GM19467 (cell line): ENCODE data around the gene SRGAP1.
A peak's percentile ranks its signal among the peaks of the same experiment; 100 is the strongest.

Experiments
- ATAC-seq: cut with Tn5 transposase; IDR thresholded peaks from one replicate; pipeline ENCODE4 v1.9.1; 2021; ENCODE audit warnings: mild to moderate bottlenecking, moderate library complexity; ENCODE audit not compliant: unreplicated experiment

The SRGAP1 gene

DNA sequence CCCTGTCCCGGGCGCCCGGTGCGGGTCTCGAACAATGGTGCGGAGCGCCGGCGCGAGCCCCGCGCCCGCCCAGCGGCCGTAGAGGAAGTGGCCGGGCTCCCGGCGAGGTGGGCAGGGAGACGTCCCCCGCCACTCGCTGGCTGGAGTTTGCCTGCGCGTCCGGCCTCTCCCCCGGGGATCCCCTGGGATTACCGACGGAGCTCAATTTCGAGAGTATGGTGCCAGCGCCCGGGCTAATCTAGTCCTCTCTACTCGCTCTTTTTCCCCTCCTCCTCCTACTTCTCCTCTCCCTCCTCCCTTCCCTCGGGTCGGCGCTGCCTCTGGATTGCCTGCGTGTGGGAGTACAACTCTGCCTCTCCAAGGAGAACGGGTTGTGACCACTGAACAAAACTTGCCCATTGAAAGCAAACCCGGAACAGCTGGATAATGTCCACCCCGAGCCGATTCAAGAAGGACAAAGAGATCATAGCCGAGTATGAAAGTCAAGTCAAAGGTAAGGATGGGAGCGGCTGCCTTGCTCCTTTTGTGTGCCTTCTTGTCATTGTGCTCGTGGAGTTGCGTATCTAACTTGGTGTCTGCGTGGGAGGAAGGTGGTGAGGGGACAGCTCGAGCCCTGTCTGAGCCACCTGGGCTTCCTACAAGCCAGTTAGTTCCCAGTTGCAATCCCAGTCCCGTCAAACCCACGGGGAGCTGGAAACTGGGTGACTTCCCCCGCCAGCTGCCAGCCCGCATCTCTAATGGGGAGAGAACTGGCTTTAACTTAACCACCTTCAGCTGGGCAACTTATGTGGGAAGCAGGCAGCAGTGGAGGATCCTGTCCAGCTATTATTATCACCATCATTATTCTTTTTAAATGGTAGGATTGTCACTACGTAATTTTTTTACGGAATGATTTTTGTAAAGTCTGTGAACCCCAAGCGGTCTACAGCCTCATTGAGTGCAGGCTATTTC lies at the start of gene SRGAP1:
TSS of gene SRGAP1 (plus strand) at position 310 of the 951 bp plus-strand sequence. CDS start at position 427, 117 bp downstream.
- no peak for ATAC-seq

- no peak for ATAC-seq
Measured at GRCh38 chr12:63795032-63795687, 49.3 kb upstream of the SRGAP1 start.

GRCh38 chr12:63795944-63796343 lies 48.6 kb upstream of the SRGAP1 start:
- ATAC-seq = no peak

GRCh38 chr12:63802012-63802608 lies 42.4 kb upstream of the SRGAP1 start:
- no peak for ATAC-seq

DNA sequence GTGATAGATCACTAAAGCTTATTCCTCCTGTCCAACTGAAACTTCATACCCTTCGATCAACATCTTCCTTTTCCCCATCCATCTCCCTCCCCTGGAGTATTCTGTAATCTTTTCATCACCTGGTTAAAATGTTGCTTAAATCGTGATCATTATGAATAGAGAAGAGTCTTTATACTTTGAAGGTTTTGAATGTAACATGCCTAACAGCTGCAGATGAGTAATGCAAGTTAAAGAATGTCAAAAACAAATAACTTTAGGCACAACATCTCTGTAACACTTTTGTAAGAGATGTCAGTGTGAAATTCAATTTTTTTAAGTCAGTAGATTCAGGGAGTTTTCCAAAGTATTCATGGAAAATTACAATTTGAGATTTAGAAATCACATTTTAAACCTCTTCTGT lies 39.8 kb upstream of the SRGAP1 start:
- ATAC-seq = no peak

DNA sequence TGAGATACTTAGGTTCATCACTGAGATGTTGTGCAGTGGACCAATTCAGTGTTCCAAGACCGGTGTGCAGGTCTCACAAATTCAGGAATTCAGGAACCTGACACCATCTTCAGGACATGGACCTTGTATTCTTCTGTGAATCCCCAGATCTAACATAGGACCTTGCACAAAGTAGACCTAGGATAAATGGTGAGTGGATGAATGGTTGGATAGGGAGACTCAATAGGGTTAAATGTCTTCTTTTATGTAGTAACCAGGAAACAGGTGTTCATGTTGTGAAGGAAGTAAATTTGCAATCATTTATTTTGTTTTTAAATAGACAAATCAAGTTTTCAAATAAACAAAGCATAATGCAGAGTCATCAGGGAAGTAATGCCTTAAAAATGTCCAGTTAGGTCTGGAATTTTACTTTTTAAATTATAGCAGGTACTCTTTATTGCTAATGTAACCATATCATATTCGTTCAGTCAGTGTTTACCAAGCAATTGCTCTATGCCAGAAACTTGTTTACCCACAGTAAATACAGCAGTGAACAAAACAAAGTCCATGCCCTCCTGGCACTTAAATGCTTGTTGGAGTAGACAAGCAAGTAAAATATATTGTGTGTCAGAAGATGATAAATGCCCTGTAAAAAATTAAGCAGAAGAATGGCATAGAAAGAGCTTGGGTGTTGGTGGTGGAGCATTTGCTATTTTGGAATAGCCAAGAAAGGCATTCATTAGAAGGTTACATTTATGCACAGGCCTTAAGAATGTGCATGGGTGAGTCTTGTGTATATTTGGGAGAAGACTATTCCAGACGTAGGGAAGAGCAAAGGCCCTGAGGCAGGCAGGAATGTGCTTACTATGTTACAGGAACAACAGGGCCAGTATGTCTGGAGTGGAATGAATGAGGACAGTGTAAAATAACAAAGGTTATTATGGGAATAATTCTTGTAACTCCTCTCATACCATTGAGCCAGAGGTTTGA lies 38.5 kb upstream of the SRGAP1 start:
- no peak for ATAC-seq

DNA sequence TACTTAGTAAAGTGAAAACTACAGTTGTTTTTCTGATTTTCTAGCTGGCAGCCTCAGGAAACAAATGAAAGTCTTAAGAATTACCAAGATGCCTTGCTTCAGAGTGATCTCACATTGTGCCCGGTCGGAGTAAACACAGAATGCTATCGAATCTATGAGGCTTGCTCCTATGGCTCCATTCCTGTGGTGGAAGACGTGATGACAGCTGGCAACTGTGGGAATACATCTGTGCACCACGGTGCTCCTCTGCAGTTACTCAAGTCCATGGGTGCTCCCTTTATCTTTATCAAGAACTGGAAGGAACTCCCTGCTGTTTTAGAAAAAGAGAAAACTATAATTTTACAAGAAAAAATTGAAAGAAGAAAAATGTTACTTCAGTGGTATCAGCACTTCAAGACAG lies 35.9 kb upstream of the SRGAP1 start:
- ATAC-seq = no peak

DNA sequence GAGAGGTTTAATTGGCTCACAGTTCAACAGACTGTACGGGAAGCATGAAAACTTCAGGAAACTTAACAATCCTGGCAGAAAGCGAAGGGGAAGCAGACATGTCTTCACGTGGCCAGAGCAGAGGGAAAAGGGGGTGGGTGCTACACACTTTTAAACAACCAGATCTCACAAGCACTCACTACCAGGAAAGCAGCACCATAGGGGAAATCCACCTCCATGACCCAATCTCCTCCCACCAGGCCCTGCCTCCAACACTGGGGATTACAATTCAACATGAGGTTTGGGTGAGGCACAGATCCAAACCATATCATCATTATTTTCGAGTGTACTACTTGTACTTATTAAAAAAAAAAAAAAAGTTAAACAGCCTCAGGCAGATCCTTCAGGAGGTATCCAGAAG lies 34.9 kb upstream of the SRGAP1 start:
- ATAC-seq = no peak

- ATAC-seq = no peak
Measured at GRCh38 chr12:63811334-63811733, 33.2 kb upstream of the SRGAP1 start.

- ATAC-seq = no peak
Measured at GRCh38 chr12:63811755-63812154, 32.7 kb upstream of the SRGAP1 start.

GRCh38 chr12:63814146-63814772 lies 30.2 kb upstream of the SRGAP1 start:
- peak; percentile 49 for ATAC-seq

- ATAC-seq = no peak
Measured at GRCh38 chr12:63815482-63815852, 29.0 kb upstream of the SRGAP1 start.

- ATAC-seq = no peak
Measured at GRCh38 chr12:63816031-63816430, 28.5 kb upstream of the SRGAP1 start.

- ATAC-seq = no peak
Measured at GRCh38 chr12:63820427-63820826, 24.1 kb upstream of the SRGAP1 start.

- no peak for ATAC-seq
Measured at GRCh38 chr12:63821781-63822251, 22.7 kb upstream of the SRGAP1 start.

GRCh38 chr12:63822352-63822751 lies 22.1 kb upstream of the SRGAP1 start:
- no peak for ATAC-seq

GRCh38 chr12:63823040-63823439 lies 21.5 kb upstream of the SRGAP1 start:
- ATAC-seq = no peak

DNA sequence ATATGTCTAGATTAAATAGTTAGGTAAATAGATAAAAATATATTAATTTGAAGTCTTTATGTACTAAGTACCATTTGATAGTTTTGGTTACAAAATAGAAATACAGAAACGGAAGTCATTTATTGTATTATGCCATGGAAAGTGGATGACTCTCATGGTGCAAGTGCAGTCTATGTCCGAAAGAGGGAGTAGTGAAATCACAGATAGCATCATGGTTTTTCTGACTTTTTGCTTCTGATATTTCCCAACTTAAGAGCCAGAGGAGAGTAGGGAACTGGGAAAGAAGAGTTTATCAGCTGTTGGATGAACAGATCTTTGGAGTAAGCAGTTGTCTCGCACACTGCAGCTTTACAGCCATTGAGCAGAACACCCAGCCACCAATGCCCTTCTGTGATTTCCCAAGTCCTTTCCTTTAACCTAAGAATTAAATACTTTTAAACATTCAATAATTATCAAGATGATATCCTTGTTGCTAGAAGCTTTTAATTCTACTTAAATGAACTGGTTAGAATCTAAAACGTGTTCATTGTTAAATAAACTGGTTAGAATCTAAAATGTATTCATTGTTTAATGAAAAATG lies 18.4 kb upstream of the SRGAP1 start:
- ATAC-seq = peak; percentile 87

- no peak for ATAC-seq
Measured at GRCh38 chr12:63828867-63829266, 15.6 kb upstream of the SRGAP1 start.

DNA sequence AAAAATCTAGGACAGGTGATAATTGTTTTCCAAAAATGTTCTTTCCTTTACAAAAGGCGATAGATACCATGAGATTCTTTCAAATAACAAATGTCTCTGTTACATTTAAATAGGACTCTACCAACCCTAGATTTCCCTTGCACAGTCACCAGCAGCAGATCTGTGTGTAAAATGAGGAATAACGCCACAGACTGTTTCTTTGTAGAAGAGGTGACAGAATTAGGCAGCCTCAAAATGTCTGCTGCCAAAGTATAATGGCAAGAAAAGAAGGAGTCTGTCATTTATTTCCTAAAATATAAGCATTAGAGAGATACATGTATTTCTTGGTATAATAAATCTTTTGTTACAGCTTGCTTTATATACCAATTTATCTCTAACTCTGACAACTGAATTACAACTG lies 8.5 kb upstream of the SRGAP1 start:
- ATAC-seq = no peak
